GM18909 (cell line): ENCODE data around the gene ARFGAP1.

Experiments used
- ATAC-seq: cut with Tn5 transposase; IDR thresholded peaks from one replicate; pipeline ENCODE4 v1.9.1; 2021; ENCODE audit warnings: mild to moderate bottlenecking; ENCODE audit not compliant: unreplicated experiment, poor library complexity

ARFGAP1 gene

GRCh38 chr20:63276956-63277355, 4.3 kb downstream of the ARFGAP1 start:
- ATAC-seq: no peak

DNA sequence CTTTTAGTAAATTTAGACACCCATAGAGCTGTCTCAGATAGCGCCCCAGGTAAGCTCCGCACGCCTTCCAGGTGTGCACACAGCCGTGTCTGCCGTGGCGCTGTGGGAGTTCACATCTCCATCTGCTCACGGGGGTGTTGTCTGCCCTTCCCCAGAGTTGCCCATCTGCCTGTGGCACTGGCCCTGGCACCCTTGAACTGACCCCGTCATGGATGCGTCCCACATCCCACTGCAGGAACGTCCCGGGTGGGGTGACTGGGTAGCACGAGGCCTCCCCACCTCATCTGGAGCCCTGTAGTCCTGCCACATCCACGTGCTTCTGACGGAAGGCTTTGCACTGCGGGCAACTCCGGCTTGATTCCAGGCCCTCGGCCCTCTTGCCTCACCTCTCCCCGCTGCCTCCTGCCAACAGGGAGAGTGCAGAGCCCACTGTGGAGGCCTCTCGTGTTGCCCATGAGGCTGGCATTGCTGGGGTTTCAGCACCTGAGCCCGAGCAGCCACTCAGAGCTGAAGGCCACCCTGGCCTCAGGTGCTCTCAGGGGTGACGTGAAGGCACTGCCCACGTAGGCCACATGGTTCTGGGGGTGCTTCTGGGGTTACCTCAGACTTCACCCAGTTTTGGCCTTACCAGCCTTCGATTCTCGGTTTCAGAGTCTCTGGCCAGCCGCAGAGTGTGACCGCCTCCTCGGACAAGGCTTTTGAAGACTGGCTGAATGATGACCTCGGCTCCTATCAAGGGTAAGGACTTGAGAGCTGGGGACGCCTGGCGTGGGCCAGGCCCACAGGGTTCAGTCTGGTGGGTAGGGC, 5.1 kb downstream of the ARFGAP1 start:
- ATAC-seq: no peak

GRCh38 chr20:63278661-63279060, 6.0 kb downstream of the ARFGAP1 start:
- no peak for ATAC-seq

DNA sequence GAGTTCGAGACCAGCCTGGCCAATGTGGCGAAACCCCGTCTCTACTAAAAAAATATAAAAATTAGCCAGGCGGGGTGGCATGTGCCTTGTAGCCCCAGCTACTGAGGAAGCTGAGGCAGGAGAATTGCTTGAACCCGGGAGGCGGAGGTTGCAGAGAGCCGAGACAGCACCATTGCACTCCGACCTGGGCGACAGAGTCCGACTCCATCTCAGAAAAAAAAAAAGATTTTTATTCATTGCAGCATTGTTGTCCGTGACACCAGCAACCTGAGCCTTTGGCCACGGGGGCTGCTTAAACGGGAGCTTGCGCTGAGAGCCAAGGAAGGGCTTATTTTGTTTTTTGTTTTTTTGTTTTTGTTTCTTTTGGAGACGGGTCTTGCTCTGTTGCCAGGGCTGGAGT, 7.3 kb downstream of the ARFGAP1 start:
- no peak for ATAC-seq

DNA sequence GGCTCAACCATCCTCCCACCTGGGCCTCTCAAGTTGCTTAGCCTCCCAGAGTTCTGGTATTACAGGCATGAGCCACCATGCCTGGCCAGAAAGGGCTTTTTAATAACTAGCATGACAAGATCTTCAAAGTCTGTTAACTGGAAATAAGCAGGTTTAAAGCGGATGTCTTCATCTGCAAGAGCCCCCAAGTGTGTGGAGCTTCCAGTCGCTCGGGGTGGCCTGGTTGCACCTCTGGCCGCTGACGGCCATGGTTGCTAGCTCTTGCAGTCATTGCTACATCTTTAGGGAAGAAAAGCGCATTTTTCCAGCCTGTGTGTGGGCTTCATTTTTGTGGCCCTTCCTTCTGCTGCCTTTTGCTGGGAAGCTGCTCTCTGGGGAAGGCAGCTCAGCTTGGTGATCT, 7.8 kb downstream of the ARFGAP1 start:
- no peak for ATAC-seq

DNA sequence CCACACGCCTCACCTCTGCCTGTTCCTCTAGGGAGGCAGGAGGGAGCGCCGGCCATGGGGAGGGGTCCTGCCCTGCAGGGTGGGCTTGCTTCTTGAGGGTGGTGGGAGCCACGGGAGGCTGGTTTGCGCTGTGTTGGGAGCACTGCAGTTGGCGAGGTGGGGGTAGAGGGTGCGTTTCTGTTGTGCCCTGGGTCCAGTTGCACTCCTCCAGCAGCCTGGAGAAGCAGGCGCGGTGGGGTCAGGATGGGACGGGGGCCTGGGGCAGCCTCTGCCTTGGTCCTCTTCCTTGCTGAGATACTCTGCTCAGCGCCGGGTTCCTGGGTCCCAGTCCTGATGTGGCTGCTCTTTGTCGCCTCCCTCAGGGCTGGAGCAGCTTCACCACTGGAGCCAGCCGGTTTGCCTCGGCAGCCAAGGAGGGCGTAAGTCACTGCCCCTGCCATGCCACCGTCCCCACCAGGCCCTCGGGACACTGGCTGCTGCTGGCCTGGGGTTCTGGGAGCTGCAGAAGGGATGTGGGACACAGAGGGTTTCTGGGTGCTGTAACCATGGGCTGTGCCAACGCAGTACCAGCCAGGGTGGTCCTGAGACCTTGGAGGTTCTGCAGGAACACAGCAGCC, 8.4 kb downstream of the ARFGAP1 start:
- no peak for ATAC-seq

- no peak for ATAC-seq
Observed at GRCh38 chr20:63281742-63282665, 9.4 kb downstream of the ARFGAP1 start.

- no peak for ATAC-seq
Observed at GRCh38 chr20:63282946-63283345, 10.3 kb downstream of the ARFGAP1 start.

DNA sequence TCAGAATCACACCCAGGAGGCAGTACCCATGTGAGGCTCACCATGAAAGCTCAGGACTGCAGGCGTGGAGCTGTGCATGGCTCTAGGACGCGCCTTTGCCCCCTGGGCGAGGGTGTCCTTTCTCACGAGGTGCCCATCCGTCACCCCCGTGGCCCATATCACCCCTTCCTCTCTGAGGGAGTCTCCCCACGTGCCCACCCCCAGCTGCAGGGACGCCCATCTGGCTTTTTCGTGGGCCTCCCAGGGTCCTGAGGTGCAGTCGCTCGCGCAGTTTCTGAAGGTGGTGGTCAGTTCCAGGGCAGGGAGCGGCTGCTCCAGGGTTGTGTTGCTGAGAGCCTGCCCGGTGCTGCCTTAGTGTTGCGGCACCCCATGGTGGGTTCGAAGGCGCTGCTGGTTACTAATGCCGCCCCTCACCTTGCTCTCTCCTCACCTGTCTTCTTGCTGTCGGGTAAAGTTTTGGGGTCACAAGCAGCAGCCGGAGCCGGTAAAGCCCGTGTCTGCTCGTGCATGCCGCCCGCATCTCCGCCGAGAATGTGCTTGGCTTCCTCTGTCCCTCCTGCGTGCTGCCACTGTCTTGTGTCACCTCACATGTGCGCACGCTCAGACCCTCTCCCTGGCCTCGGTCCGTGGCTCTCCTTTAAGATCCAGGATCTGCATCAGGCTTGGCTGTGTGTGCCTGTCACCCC, 10.9 kb downstream of the ARFGAP1 start:
- ATAC-seq: no peak

GRCh38 chr20:63284083-63284440, 11.4 kb downstream of the ARFGAP1 start:
- ATAC-seq: no peak

GRCh38 chr20:63284544-63284949, 11.9 kb downstream of the ARFGAP1 start:
- ATAC-seq: no peak

- no peak for ATAC-seq
Observed at GRCh38 chr20:63284981-63285524, 12.4 kb downstream of the ARFGAP1 start.

DNA sequence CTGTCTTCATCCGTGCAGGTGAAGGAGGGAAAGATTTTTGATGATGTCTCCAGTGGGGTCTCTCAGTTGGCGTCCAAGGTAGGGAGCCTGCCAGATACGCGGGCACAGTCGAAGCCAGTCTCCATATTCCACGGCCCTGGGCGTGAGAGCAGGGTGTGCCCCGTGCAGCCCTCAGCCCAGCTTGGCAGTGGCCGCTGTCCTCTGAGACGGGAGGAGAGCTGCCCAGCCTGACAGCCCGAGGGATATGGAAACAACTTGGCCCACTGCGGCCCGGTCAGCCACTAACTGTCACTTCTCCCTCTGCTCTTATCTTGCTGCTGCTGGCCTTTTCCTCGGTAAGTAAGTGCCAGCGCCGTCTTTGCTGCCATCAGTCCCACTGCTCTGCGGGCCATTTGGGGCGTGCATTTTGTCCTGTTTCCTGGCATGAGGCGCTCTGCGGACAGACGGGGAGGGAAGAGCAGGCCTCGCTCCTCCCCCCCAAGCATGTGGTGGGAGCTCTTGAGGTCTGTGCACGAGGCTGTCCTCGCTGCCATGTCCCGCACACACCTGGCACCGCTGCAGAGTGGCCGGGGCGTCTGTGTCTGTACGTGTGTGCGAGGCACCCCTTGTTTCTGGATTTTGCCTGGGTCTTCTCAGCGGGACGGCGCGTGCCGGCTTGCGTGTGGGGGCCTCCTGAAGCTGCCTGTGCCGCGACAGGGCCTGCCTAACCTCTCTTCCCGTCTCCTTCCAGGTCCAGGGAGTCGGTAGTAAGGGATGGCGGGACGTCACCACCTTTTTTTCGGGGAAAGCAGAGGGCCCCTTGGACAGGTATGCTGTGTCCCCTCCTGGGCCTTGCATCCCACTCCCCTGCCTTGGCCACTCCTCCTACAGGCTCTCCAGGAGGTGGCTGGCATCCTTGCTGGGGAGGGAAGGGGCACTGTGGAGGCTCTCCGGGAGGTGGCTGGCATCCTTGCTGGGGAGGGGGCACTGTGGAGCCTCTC, 13.3 kb downstream of the ARFGAP1 start:
- ATAC-seq: no peak

- ATAC-seq: no peak
Observed at GRCh38 chr20:63286781-63287696, 14.4 kb downstream of the ARFGAP1 start.

DNA sequence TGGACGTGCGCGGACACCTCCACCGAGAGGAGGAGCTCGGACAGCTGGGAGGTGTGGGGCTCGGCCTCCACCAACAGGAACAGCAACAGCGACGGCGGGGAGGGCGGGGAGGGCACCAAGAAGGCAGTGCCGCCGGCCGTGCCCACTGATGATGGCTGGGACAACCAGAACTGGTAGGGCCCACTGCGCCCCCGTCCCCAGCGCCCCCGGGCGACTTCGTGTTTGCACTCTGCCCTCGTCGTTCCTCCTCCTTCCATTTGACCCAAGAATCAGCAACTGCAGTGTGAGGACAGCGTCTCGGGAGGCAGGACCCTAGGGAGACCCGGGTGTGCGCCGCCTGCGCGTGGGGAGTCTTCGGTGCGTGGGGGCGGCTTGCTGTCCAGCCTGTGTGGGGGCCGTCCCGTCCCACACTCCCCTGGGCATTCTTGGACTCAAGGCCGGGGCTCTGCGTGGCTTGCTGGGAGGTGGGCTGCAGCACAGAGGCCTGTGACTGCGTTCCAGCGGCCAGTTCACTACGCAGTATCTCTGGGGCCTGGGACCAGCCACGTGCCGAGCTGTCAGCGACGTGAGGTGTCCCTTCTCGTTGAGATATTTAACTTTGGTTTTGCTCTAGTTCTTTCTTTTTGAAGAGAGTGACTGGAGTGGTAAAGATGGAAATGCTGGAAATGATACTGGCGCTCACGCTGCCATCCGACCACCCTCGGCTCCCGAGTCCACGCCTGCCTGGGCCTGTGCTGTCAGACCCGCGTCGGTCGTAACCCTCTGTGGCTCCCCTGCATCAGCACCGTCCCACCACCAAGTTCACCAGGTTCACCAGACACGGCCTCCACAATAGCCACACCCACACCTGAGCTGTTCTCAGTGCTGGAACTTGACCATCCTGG, 15.3 kb downstream of the ARFGAP1 start:
- no peak for ATAC-seq

- ATAC-seq: no peak
Observed at GRCh38 chr20:63288581-63289251, 16.1 kb downstream of the ARFGAP1 start.
